GM23248 (cell line): ENCODE measurements around the gene NBPF3.
"Not testable (repeated sequence)": the region's sequence is repeated elsewhere in the genome, so short reads cannot be mapped to it uniquely, and the experiment has no call there.

Source experiments
- EZH2 ChIP-seq: fragments of 200-600 bp; sonication (generic); IDR thresholded peaks from 2 replicates; pipeline ENCODE4 v1.6.1; 2018; ENCODE audit warnings: antibody characterized with exemption, mild to moderate bottlenecking; ENCODE audit not compliant: insufficient read depth, poor library complexity, severe bottlenecking
- EZH2phosphoT487 ChIP-seq: fragments of 200-600 bp; sonication (generic); IDR thresholded peaks from 2 replicates; pipeline ENCODE4 v1.6.1; 2018; ENCODE audit warnings: antibody characterized with exemption, moderate library complexity, mild to moderate bottlenecking, low read depth; ENCODE audit not compliant: insufficient read depth

GRCh38 chr1:21438646-21439312, 1.2 kb upstream of the NBPF3 start:
- TF ChIP-seq EZH2, EZH2phosphoT487: not testable (repeated sequence)
